Urinary bladder (tissue), 4 donors: Measurements from ENCODE around the gene MYO7A. TPM values are rescaled to one million over a fixed set of nuclear protein-coding genes. Genes with fewer than 3 reads are reported as not detected.

Experiments used
- DNase-seq: peaks from one replicate; pipeline ENCODE4 v3.0.0-alpha.2; 2015; ENCODE audit errors: extremely low spot score
- H3K27ac ChIP-seq: one replicate; pipeline ENCODE4 v1.5.1; 2013; ENCODE audit warnings: low read depth, mild to moderate bottlenecking, moderate library complexity
- H3K36me3 ChIP-seq: one replicate; pipeline ENCODE4 v1.6.1; 2013; ENCODE audit warnings: mild to moderate bottlenecking, moderate library complexity; ENCODE audit not compliant: insufficient read depth
- H3K4me1 ChIP-seq: one replicate; pipeline ENCODE4 v1.6.1; 2013; ENCODE audit warnings: mild to moderate bottlenecking, moderate library complexity; ENCODE audit not compliant: insufficient read depth
- H3K4me3 ChIP-seq: one replicate; pipeline ENCODE4 v1.5.1; 2013; ENCODE audit warnings: low read depth, low read length
- WGBS: extraction: QIAGEN DNeasy Blood & Tissue Kit; methylation state at CpG from one replicate; pipeline ENCODE4 v1.1.7; 2013; 5-methylcytosine and 5-hydroxymethylcytosine counted together
- polyA plus RNA-seq: library from polyadenylated mRNA; stranded (reverse); fragments of 200-250 nt; gene quantifications from one replicate; pipeline ENCODE4 v1.2.3, GENCODE V29; 2013
- total RNA-seq: library from RNA; depleted of rRNA; stranded (reverse); fragments of >200 nt; gene quantifications from one replicate; pipeline ENCODE4 v1.2.3, GENCODE V29; 2014
- donor health status: healthy with polysubstance abuse.
- donor health status: healthy.

The MYO7A gene
- total and polyA plus RNA-seq, 2 donors = 4.2 to 4.7 TPM

GRCh38 chr11:77193167-77193566, 65.1 kb downstream of the MYO7A start:
- DNase-seq = no peak
- H3K36me3 ChIP-seq = no peaks in the 10 kb centered on the region

GRCh38 chr11:77193911-77194830, 66.1 kb downstream of the MYO7A start:
- no peaks in the 10 kb centered on the region for H3K36me3 ChIP-seq
- H3K4me1 ChIP-seq = no peaks in the 10 kb centered on the region
- no peak overlapping the region for H3K27ac ChIP-seq
- H3K4me3 ChIP-seq = no peak overlapping the region
- DNase-seq = no peak
- 94% methylated on average over 15 of the region's 15 CpGs for WGBS

More at GRCh38 chr11:77193167-77193566, 65.1 kb downstream of the MYO7A start:
- Histone ChIP-seq H3K4me1 (no peaks in the 10 kb centered on the region), H3K27ac (no peak overlapping the region), H3K4me3 (no peak overlapping the region)

- no peak for DNase-seq
- 86% methylated on average over 16 of the region's 16 CpGs for WGBS
- Histone ChIP-seq H3K36me3 (no peaks in the 10 kb centered on the region), H3K27ac (no peak overlapping the region), H3K4me1 (no peaks in the 10 kb centered on the region), H3K4me3 (no peak overlapping the region)
Observed at GRCh38 chr11:77195071-77195755, 67.2 kb downstream of the MYO7A start.

GRCh38 chr11:77196961-77197360, 68.9 kb downstream of the MYO7A start:
- H3K4me1 ChIP-seq = no peaks in the 10 kb centered on the region
- H3K4me3 ChIP-seq = no peak overlapping the region
- 94% methylated on average over 8 of the region's 8 CpGs for WGBS
- no peak overlapping the region for H3K27ac ChIP-seq
- no peak for DNase-seq
- no peaks in the 10 kb centered on the region for H3K36me3 ChIP-seq

GRCh38 chr11:77197626-77198320, 69.7 kb downstream of the MYO7A start:
- WGBS = 91% methylated on average over 14 of the region's 14 CpGs
- Histone ChIP-seq H3K36me3 (no peaks in the 10 kb centered on the region), H3K27ac (no peak overlapping the region), H3K4me1 (no peaks in the 10 kb centered on the region), H3K4me3 (no peak overlapping the region)
- DNase-seq = no peak

- WGBS = 79% methylated on average over 11 of the region's 11 CpGs
- no peak for DNase-seq
Observed at GRCh38 chr11:77198440-77198849, 70.4 kb downstream of the MYO7A start.

GRCh38 chr11:77199137-77199745, 71.2 kb downstream of the MYO7A start:
- Histone ChIP-seq H3K36me3 (no peaks in the 10 kb centered on the region), H3K4me3 (no peak overlapping the region), H3K4me1 (no peaks in the 10 kb centered on the region), H3K27ac (no peak overlapping the region)
- no peak for DNase-seq
- WGBS = 96% methylated on average over 13 of the region's 13 CpGs

More at GRCh38 chr11:77198440-77198849, 70.4 kb downstream of the MYO7A start:
- no peak overlapping the region for H3K4me3 ChIP-seq
- no peaks in the 10 kb centered on the region for H3K36me3 ChIP-seq
- H3K4me1 ChIP-seq = no peaks in the 10 kb centered on the region
- no peak overlapping the region for H3K27ac ChIP-seq

- no peak for DNase-seq
- Histone ChIP-seq H3K27ac (no peak overlapping the region), H3K4me3 (no peak overlapping the region), H3K36me3 (no peaks in the 10 kb centered on the region), H3K4me1 (no peaks in the 10 kb centered on the region)
- WGBS = 81% methylated on average over 12 of the region's 12 CpGs
Observed at GRCh38 chr11:77200351-77201268, 72.6 kb downstream of the MYO7A start.

- Histone ChIP-seq H3K4me3 (no peak overlapping the region), H3K4me1 (no peaks in the 10 kb centered on the region), H3K36me3 (no peaks in the 10 kb centered on the region), H3K27ac (no peak overlapping the region)
- no peak for DNase-seq
- WGBS = 94% methylated on average over 11 of the region's 11 CpGs
Observed at GRCh38 chr11:77201370-77201769, 73.3 kb downstream of the MYO7A start.

GRCh38 chr11:77201991-77202841, 74.2 kb downstream of the MYO7A start:
- Histone ChIP-seq H3K36me3 (no peaks in the 10 kb centered on the region), H3K27ac (no peak overlapping the region), H3K4me3 (no peak overlapping the region), H3K4me1 (no peaks in the 10 kb centered on the region)
- DNase-seq = no peak
- WGBS = 94% methylated on average over 23 of the region's 23 CpGs

- no peak overlapping the region for H3K27ac ChIP-seq
- no peaks in the 10 kb centered on the region for H3K4me1 ChIP-seq
- DNase-seq = no peak
- no peaks in the 10 kb centered on the region for H3K36me3 ChIP-seq
- WGBS = 89% methylated on average over 25 of the region's 25 CpGs
- H3K4me3 ChIP-seq = no peak overlapping the region
Observed at GRCh38 chr11:77202941-77203900, 75.2 kb downstream of the MYO7A start.
